Lung (tissue), 12 donors: ENCODE data around the gene SART3. TPM values are rescaled to one million over a fixed set of nuclear protein-coding genes. Genes with fewer than 3 reads are reported as not detected.

Experiments
- ATAC-seq: fragments of 200-7000 bp; cut with Tn5 transposase; one replicate; pipeline ENCODE4 v1.9.1; 2020; ENCODE audit warnings: moderate number of reproducible peaks; ENCODE audit not compliant: insufficient read depth, low FRiP score
- DNase-seq, 3 donors: peaks; one replicate each; pipeline ENCODE4 v3.0.0-alpha.2; 2013 to 2017
- H3K27ac ChIP-seq, 2 donors: one replicate each; pipeline ENCODE4 v1.5.1; 2013; ENCODE audit warnings: mild to moderate bottlenecking in 2 of 2, moderate library complexity in 2 of 2, control low read depth in 1 of 2, inconsistent platforms in 1 of 2, low read depth in 1 of 2, low read length in 1 of 2
- H3K27me3 ChIP-seq, 3 donors: one replicate each; pipeline ENCODE4 v1.5.1; 2013; ENCODE audit warnings: low read length in 2 of 3; ENCODE audit not compliant: control insufficient read depth in 3 of 3, insufficient read depth in 3 of 3
- H3K36me3 ChIP-seq, 4 donors: one replicate each; pipeline ENCODE4 v1.5.1; 2013; ENCODE audit warnings: low read length in 4 of 4, mild to moderate bottlenecking in 1 of 4, moderate library complexity in 1 of 4; ENCODE audit not compliant: control insufficient read depth in 4 of 4, insufficient read depth in 4 of 4
- H3K4me1 ChIP-seq, 5 donors: one replicate each; pipeline ENCODE4 v1.5.1; 2013; ENCODE audit warnings: low read length in 5 of 5, mild to moderate bottlenecking in 2 of 5, moderate library complexity in 1 of 5; ENCODE audit not compliant: control insufficient read depth in 5 of 5, insufficient read depth in 5 of 5
- H3K4me3 ChIP-seq: one replicate; pipeline ENCODE4 v1.5.1; 2013; ENCODE audit warnings: mild to moderate bottlenecking, control low read depth, moderate library complexity
- H3K9ac ChIP-seq, 2 donors: one replicate each; pipeline ENCODE4 v1.5.1; 2013; ENCODE audit warnings: low read length in 2 of 2, control low read depth in 1 of 2; ENCODE audit not compliant: insufficient read depth in 1 of 2
- H3K9me3 ChIP-seq, 4 donors: one replicate each; pipeline ENCODE4 v1.5.1; 2013; ENCODE audit warnings: low read length in 3 of 4, mild to moderate bottlenecking in 1 of 4, moderate library complexity in 1 of 4; ENCODE audit not compliant: control insufficient read depth in 4 of 4, insufficient read depth in 3 of 4
- CTCF ChIP-seq: IDR thresholded peaks from 2 replicates; pipeline ENCODE4 v1.5.1; 2012; ENCODE audit warnings: mild to moderate bottlenecking; ENCODE audit errors: control extremely low read depth, extremely low read depth
- WGBS, 2 donors: extraction: QIAGEN DNeasy Blood & Tissue Kit; methylation state at CpG; one replicate each; pipeline ENCODE4 v1.1.7; 2013; 5-methylcytosine and 5-hydroxymethylcytosine counted together
- polyA plus RNA-seq, 2 donors: library from polyadenylated mRNA; stranded (reverse); fragments of 200-250 nt; gene quantifications; one replicate each; pipeline ENCODE4 v1.2.1, GENCODE V29; 2013
- total RNA-seq, 2 donors: library from RNA; depleted of rRNA in 1 of 2; stranded (reverse); fragments of >200 nt in 1 of 2; gene quantifications; one replicate each; pipeline ENCODE4 v1.2.1, GENCODE V29; 2014 to 2021
- donor health status: control.
- donor health status: control.
- donor health status: Bipolar disorder and iron deficiency.
- donor health status: healthy.
- donor health status: DM: yes; HTN: yes; CAD: no.

The SART3 gene
- total and polyA plus RNA-seq, 4 donors = 12.2 to 107 (median 34.9) TPM

DNA sequence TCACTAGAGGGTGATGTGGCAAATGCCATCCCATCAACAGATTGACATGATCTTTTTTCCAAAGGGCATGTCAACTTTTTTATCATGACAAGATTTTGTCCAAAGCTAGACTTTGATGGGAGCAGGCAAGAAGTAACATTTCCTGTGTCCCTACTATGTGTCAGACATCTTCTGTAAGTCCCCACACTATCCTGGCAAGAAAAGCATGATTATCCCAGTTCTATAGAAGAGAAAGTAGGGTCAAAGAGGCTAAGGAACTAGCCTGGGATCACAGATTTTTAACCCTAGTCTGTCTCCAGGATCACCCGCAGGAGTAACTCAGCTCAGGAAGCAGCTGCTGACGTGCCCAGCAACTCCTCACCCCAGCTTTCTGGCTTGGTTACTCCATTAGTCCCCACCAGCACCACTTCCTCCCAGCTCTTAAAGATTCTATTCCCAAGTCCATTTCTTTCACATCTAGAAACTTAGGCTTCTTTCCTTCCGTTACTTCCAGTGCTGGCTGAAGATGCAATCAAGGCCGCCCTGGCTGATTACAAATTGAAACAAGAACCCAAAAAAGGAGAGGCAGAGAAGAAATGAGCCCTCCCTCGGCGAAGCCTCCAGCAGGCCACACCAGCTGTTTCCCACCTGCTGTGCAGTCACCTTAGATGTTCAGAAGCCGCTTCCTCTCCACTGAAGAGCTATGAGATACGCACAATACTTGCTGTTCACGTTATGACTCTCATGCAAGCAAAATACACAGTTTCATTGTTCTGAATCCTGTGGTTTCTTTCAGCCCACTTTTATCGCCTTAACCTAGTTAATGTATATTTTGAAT is 7.6 kb upstream of the SART3 start:
- no peaks in the 10 kb centered on the region for H3K9me3 ChIP-seq

GRCh38 chr12:108567406-108568337 is 6.7 kb upstream of the SART3 start:
- WGBS, 2 donors = 42 to 50% methylated on average over 7 of the region's 7 CpGs
- DNase-seq (no peak), ATAC-seq (peak; percentile 9)
- Histone ChIP-seq H3K27me3 (no peaks in the 10 kb centered on the region), H3K9me3 (no peaks in the 10 kb centered on the region), H3K36me3 (peaks cover 28 to 45% (median 32%) of the 10 kb centered on the region in 4 donors), H3K4me3 (no peak overlapping the region), H3K9ac (no peak overlapping the region), H3K27ac (no peak overlapping the region), H3K4me1 (peaks cover 0 to 18% (median 2%) of the 10 kb centered on the region in 5 donors)
- no peak for TF ChIP-seq CTCF

More for the DNA sequence above, 7.6 kb upstream of the SART3 start:
- 77 to 81% methylated on average over 10 of the region's 10 CpGs for WGBS, 2 donors
- Histone ChIP-seq H3K36me3 (peaks cover 28 to 45% (median 32%) of the 10 kb centered on the region in 4 donors), H3K9ac (no peak overlapping the region), H3K27ac (peak overlapping the region in 1 of 2 donors; percentile 5), H3K4me3 (no peak overlapping the region), H3K4me1 (peaks cover 0 to 14% (median 2%) of the 10 kb centered on the region in 5 donors), H3K27me3 (no peaks in the 10 kb centered on the region)
- DNase-seq (no peak), ATAC-seq (no peak)
- no peak for TF ChIP-seq CTCF

- H3K9ac ChIP-seq = no peak overlapping the region
- H3K27ac ChIP-seq = peak overlapping the region; percentile 68 to 83
- H3K4me3 ChIP-seq = no peak overlapping the region
- peaks cover 0 to 18% (median 3%) of the 10 kb centered on the region in 5 donors for H3K4me1 ChIP-seq
- no peak for TF ChIP-seq CTCF
- ATAC-seq (no peak), DNase-seq (no peak)
- H3K36me3 ChIP-seq = peaks cover 28 to 45% (median 32%) of the 10 kb centered on the region in 4 donors
- 95 to 98% methylated on average over 4 of the region's 4 CpGs for WGBS, 2 donors
- no peaks in the 10 kb centered on the region for H3K9me3 ChIP-seq
- no peaks in the 10 kb centered on the region for H3K27me3 ChIP-seq
These were observed 5.5 kb upstream of the SART3 start for GRCh38 chr12:108566452-108566851.
